H9 (cell line): Measurements from ENCODE around the gene PRPF18. TPM values are rescaled to one million over a fixed set of nuclear protein-coding genes. Genes with fewer than 3 reads are reported as not detected.

Experiments
- DNase-seq: peaks from one replicate; pipeline ENCODE4 v3.0.0-alpha.2; 2017
- H2AFZ ChIP-seq: one replicate; pipeline ENCODE4 v1.6.1; 2013; ENCODE audit warnings: mild to moderate bottlenecking, low read length, control low read depth, moderate library complexity
- H2AK5ac ChIP-seq: 2 replicates; pipeline ENCODE4 v1.6.1; 2013; ENCODE audit warnings: low read length, control low read depth, mixed read lengths; ENCODE audit not compliant: insufficient read length
- H2BK120ac ChIP-seq: one replicate; pipeline ENCODE4 v1.6.1; 2013; ENCODE audit warnings: low read depth, mild to moderate bottlenecking, low read length, control low read depth, inconsistent platforms; ENCODE audit not compliant: poor library complexity, severe bottlenecking
- H2BK12ac ChIP-seq: 2 replicates; pipeline ENCODE4 v1.6.1; 2013; ENCODE audit warnings: low read length, control low read depth, mixed read lengths, low read depth; ENCODE audit not compliant: insufficient read length
- H2BK15ac ChIP-seq: 2 replicates; pipeline ENCODE4 v1.6.1; 2013; ENCODE audit warnings: low read depth, low read length, control low read depth
- H2BK20ac ChIP-seq: one replicate; pipeline ENCODE4 v1.6.1; 2013; ENCODE audit warnings: low read depth, mild to moderate bottlenecking, low read length, control low read depth, inconsistent platforms; ENCODE audit not compliant: poor library complexity, severe bottlenecking
- H2BK5ac ChIP-seq: 2 replicates; pipeline ENCODE4 v1.6.1; 2013; ENCODE audit warnings: low read length, control low read depth, mixed read lengths; ENCODE audit not compliant: insufficient read length
- H3K14ac ChIP-seq: 2 replicates; pipeline ENCODE4 v1.6.1; 2013; ENCODE audit warnings: low read length, control low read depth; ENCODE audit not compliant: insufficient read depth
- H3K18ac ChIP-seq: 2 replicates; pipeline ENCODE4 v1.6.1; 2013; ENCODE audit warnings: low read depth, mild to moderate bottlenecking, mixed read lengths, low read length, control low read depth; ENCODE audit not compliant: insufficient read length
- H3K23ac ChIP-seq: 2 replicates; pipeline ENCODE4 v1.6.1; 2013; ENCODE audit warnings: low read length, control low read depth, mixed read lengths, low read depth; ENCODE audit not compliant: insufficient read length
- H3K23me2 ChIP-seq: 2 replicates; pipeline ENCODE4 v1.6.1; 2013; ENCODE audit warnings: low read depth, mild to moderate bottlenecking, mixed read lengths, low read length, control low read depth; ENCODE audit not compliant: insufficient read length, poor library complexity, severe bottlenecking
- H3K27ac ChIP-seq: 2 replicates; pipeline ENCODE4 v1.5.1; 2013; ENCODE audit warnings: low read length, control low read depth, mixed read lengths, low read depth; ENCODE audit not compliant: insufficient read length
- H3K27me3 ChIP-seq: 2 replicates; pipeline ENCODE4 v1.6.1; 2013; ENCODE audit warnings: low read length, control low read depth, inconsistent platforms; ENCODE audit not compliant: insufficient read depth
- H3K4ac ChIP-seq: 2 replicates; pipeline ENCODE4 v1.6.1; 2013; ENCODE audit warnings: low read depth, mild to moderate bottlenecking, control low read depth, inconsistent platforms, low read length, moderate library complexity
- H3K4me1 ChIP-seq: 2 replicates; pipeline ENCODE4 v1.6.1; 2013; ENCODE audit warnings: low read length, control low read depth, inconsistent platforms; ENCODE audit not compliant: insufficient read depth
- H3K4me2 ChIP-seq: 2 replicates; pipeline ENCODE4 v1.6.1; 2013; ENCODE audit warnings: low read length, control low read depth, mixed read lengths; ENCODE audit not compliant: insufficient read length, insufficient read depth
- H3K56ac ChIP-seq: 2 replicates; pipeline ENCODE4 v1.6.1; 2013; ENCODE audit warnings: low read depth, mild to moderate bottlenecking, mixed read lengths, low read length, control low read depth; ENCODE audit not compliant: insufficient read length
- H3K79me1 ChIP-seq: 2 replicates; pipeline ENCODE4 v1.6.1; 2013; ENCODE audit warnings: low read depth, mild to moderate bottlenecking, moderate library complexity, low read length, control low read depth, inconsistent platforms; ENCODE audit not compliant: insufficient read depth, poor library complexity, severe bottlenecking
- H3K79me2 ChIP-seq: 2 replicates; pipeline ENCODE4 v1.6.1; 2013; ENCODE audit warnings: low read length, control low read depth, inconsistent platforms; ENCODE audit not compliant: insufficient read depth
- H3K9ac ChIP-seq: 2 replicates; pipeline ENCODE4 v1.6.1; 2013; ENCODE audit warnings: low read length, control low read depth, mixed read lengths; ENCODE audit not compliant: insufficient read length; ENCODE audit errors: extremely low read depth
- H3K9me3 ChIP-seq: one replicate; pipeline ENCODE4 v1.6.1; 2013; ENCODE audit warnings: low read depth, low read length, inconsistent platforms; ENCODE audit not compliant: control insufficient read depth
- H3T11ph ChIP-seq: one replicate; pipeline ENCODE4 v1.6.1; 2013; ENCODE audit warnings: mild to moderate bottlenecking, low read length, control low read depth, inconsistent platforms
- H4K20me1 ChIP-seq: one replicate; pipeline ENCODE4 v1.6.1; 2013; ENCODE audit not compliant: control insufficient read depth, insufficient read length, insufficient read depth
- H4K5ac ChIP-seq: 2 replicates; pipeline ENCODE4 v1.6.1; 2013; ENCODE audit warnings: low read depth, mild to moderate bottlenecking, mixed read lengths, low read length, control low read depth; ENCODE audit not compliant: insufficient read length
- H4K8ac ChIP-seq: replicated peaks from 2 replicates; pipeline ENCODE4 v1.6.1; 2013; ENCODE audit warnings: low read length, control low read depth, mixed read lengths, low read depth; ENCODE audit not compliant: insufficient read length
- H4K91ac ChIP-seq: 2 replicates; pipeline ENCODE4 v1.6.1; 2013; ENCODE audit warnings: low read depth, mild to moderate bottlenecking, moderate library complexity, mixed read lengths, low read length, control low read depth; ENCODE audit not compliant: insufficient read length
- H3K27ac Mint-ChIP-seq, 3 experiments: 2 replicates in 2 of 3; 3 replicates in 1 of 3; pipeline ENCODE4 v1.8.0; 2020 to 2021; ENCODE audit warnings: mixed read lengths in 3 of 3, mild to moderate bottlenecking in 1 of 3, moderate library complexity in 1 of 3
- H3K27me3 Mint-ChIP-seq: 2 replicates; pipeline ENCODE4 v1.8.0; 2021; ENCODE audit warnings: low read depth, mild to moderate bottlenecking, moderate library complexity, mixed read lengths
- H3K36me3 Mint-ChIP-seq, 3 experiments: 2 replicates in 2 of 3; 3 replicates in 1 of 3; pipeline ENCODE4 v1.8.0; 2020 to 2021; ENCODE audit warnings: low read depth in 3 of 3, mixed read lengths in 3 of 3; ENCODE audit not compliant: insufficient read depth in 1 of 3
- H3K4me1 Mint-ChIP-seq, 2 experiments: 2 replicates each; pipeline ENCODE4 v1.8.0; 2020; ENCODE audit warnings: mixed read lengths in 2 of 2
- H3K4me3 Mint-ChIP-seq, 2 experiments: 2 replicates in 1 of 2; 3 replicates in 1 of 2; pipeline ENCODE4 v1.8.0; 2020 to 2021; ENCODE audit warnings: mild to moderate bottlenecking in 2 of 2, mixed read lengths in 2 of 2, moderate library complexity in 1 of 2
- H3K9me3 Mint-ChIP-seq, 2 experiments: 2 replicates in 1 of 2; 3 replicates in 1 of 2; pipeline ENCODE4 v1.8.0; 2020; ENCODE audit warnings: mild to moderate bottlenecking in 2 of 2, mixed read lengths in 2 of 2, moderate library complexity in 1 of 2
- CTCF ChIP-seq: fragments of 200-600 bp; sonication (generic); conservative IDR thresholded peaks from 3 replicates; pipeline ENCODE4 v1.8.0; 2021; ENCODE audit warnings: antibody characterized with exemption, mild to moderate bottlenecking
- WGBS: extraction: QIAGEN DNeasy Blood & Tissue Kit; methylation state at CpG from one replicate; pipeline ENCODE4 v1.1.7; 2013; ENCODE audit warnings: missing lambda C conversion rate, low lambda C conversion rate, mixed read lengths; ENCODE audit not compliant: insufficient read length; ENCODE audit errors: extremely low coverage; 5-methylcytosine and 5-hydroxymethylcytosine counted together
- total RNA-seq: library from RNA; stranded (reverse); gene quantifications from 2 replicates; pipeline ENCODE4 v1.2.1, GENCODE V29; 2021

Gene PRPF18
- total RNA-seq, 1 experiment from 2014 or later, result 17.1 TPM

GRCh38 chr10:13624630-13625029, 37.9 kb downstream of the PRPF18 start:
- no CpG with 5 or more reads among the region's 1 CpG for WGBS

More at GRCh38 chr10:13624630-13625029, 37.9 kb downstream of the PRPF18 start:
- H3K23ac ChIP-seq, result no peak overlapping the region
- no peaks in the 10 kb centered on the region for H3K27me3 Mint-ChIP-seq
- peaks cover 6 to 10% of the 10 kb centered on the region in 2 experiments; a peak in 2 of 4 replicates for H3K4me1 Mint-ChIP-seq
- H3K27ac Mint-ChIP-seq, result no peak overlapping the region
- no peak overlapping the region for H4K5ac ChIP-seq
- no peak overlapping the region for H2BK15ac ChIP-seq
- no peak for TF ChIP-seq CTCF
- no peak overlapping the region for H2BK5ac ChIP-seq
- H3T11ph ChIP-seq, result no peak overlapping the region
- H3K79me2 ChIP-seq, result no peaks in the 10 kb centered on the region
- no peak overlapping the region for H3K4me3 Mint-ChIP-seq
- H2AK5ac ChIP-seq, result no peak overlapping the region
- H4K20me1 ChIP-seq, result no peaks in the 10 kb centered on the region
- no peak for DNase-seq
- H3K23me2 ChIP-seq, result no peaks in the 10 kb centered on the region
- H3K18ac ChIP-seq, result no peak overlapping the region
- H3K9me3 Mint-ChIP-seq, result no peaks in the 10 kb centered on the region
- peaks cover 0 to 3% (median 0%) of the 10 kb centered on the region in 3 experiments; a peak in 1 of 7 replicates for H3K36me3 Mint-ChIP-seq
- H3K79me1 ChIP-seq, result no peaks in the 10 kb centered on the region
- H2AFZ ChIP-seq, result no peak overlapping the region
- H3K4ac ChIP-seq, result no peak overlapping the region
- no peak overlapping the region for H3K14ac ChIP-seq
- H3K27ac ChIP-seq, result no peak overlapping the region
- no peak overlapping the region for H4K8ac ChIP-seq
- no peak overlapping the region for H2BK120ac ChIP-seq
- H3K4me2 ChIP-seq, result no peak overlapping the region
- no peaks in the 10 kb centered on the region for H3K9me3 ChIP-seq
- no peak overlapping the region for H2BK20ac ChIP-seq
- no peak overlapping the region for H2BK12ac ChIP-seq
- H3K9ac ChIP-seq, result no peak overlapping the region
- no peak overlapping the region for H4K91ac ChIP-seq
- no peak overlapping the region for H3K56ac ChIP-seq
- no peaks in the 10 kb centered on the region for H3K27me3 ChIP-seq
- H3K4me1 ChIP-seq, result peaks cover 5% of the 10 kb centered on the region; the same call in 1 of the 2 replicates
